K562 (cell line): Measurements from ENCODE around the gene GPR3. TPM values are rescaled to one million over a fixed set of nuclear protein-coding genes. Genes with fewer than 3 reads are reported as not detected.

ENCODE experiments used
- ATAC-seq: fragments of 200-7000 bp; cut with Tn5 transposase; 3 replicates; pipeline ENCODE4 v1.9.1; 2020; ENCODE audit warnings: moderate library complexity
- BruUV-seq: library from RNA; stranded (reverse); fragments of 400-500 nt; replicated peaks from 2 replicates; lab custom pipeline; 2021; lab: Mats Ljungman, UMichigan
- CTCF ChIA-PET: fragments of 300-600 bp; formaldehyde crosslinking; extraction: SDS; loops from one replicate; lab custom pipeline; 2021; ENCODE audit warnings: low intra/inter-chr PET ratio; lab: Yijun Ruan, JAX
- POLR2A ChIA-PET: fragments of 300-600, 350-650 bp; sonication (Branson Sonifier 250); formaldehyde crosslinking; extraction: SDS; loops from one replicate; lab custom pipeline; 2021; ENCODE audit warnings: antibody characterized with exemption, inconsistent platforms; lab: Yijun Ruan, JAX
- DNase-seq, 4 experiments: peaks; one replicate each; pipeline versions ENCODE4 v3.0.0 to v3.0.0-alpha.2; 2011 to 2018; ENCODE audit warnings: low spot score in 3 of 4, mixed read lengths in 3 of 4; ENCODE audit errors: extremely low read depth in 1 of 4
- FAIRE-seq: peaks from 2 replicates; lab custom pipeline; 2011; peaks lifted over from hg19 to GRCh38; lab: Jason Lieb, UNC
- H2AFZ ChIP-seq: 2 replicates; pipeline ENCODE4 v1.6.0; 2011; ENCODE audit warnings: low read depth, low read length, control low read depth, inconsistent platforms
- H3K27ac ChIP-seq: fragments of 200-600 bp; 3 replicates; pipeline ENCODE4 v1.8.0; 2011; ENCODE audit warnings: low read depth, mild to moderate bottlenecking, control low read depth, inconsistent platforms, low read length, moderate library complexity, mixed read lengths; ENCODE audit errors: extremely low read depth
- H3K27me3 ChIP-seq, 2 experiments: fragments of 300-600 bp in 1 of 2; 2 replicates in 1 of 2; 3 replicates in 1 of 2; pipeline versions ENCODE4 v1.6.0 to v1.8.0; 2011; ENCODE audit warnings: inconsistent platforms in 2 of 2, low read length in 2 of 2, mild to moderate bottlenecking in 1 of 2, mixed read lengths in 1 of 2, moderate library complexity in 1 of 2; ENCODE audit not compliant: control insufficient read depth in 2 of 2, insufficient read depth in 2 of 2
- H3K36me3 ChIP-seq: fragments of 300-600 bp; 3 replicates; pipeline ENCODE4 v1.8.0; 2011; ENCODE audit warnings: mild to moderate bottlenecking, low read length, inconsistent platforms; ENCODE audit not compliant: control insufficient read depth, insufficient read depth
- H3K4me1 ChIP-seq, 2 experiments: fragments of 200-600 bp in 1 of 2; replicated peaks in 1 of 2; 2 replicates in 1 of 2; 3 replicates in 1 of 2; pipeline versions ENCODE4 v1.5.1 to v1.8.0; 2011; ENCODE audit warnings: inconsistent platforms in 2 of 2, low read length in 2 of 2, mild to moderate bottlenecking in 1 of 2, mixed read lengths in 1 of 2, moderate library complexity in 1 of 2; ENCODE audit not compliant: control insufficient read depth in 2 of 2, insufficient read depth in 2 of 2
- H3K4me2 ChIP-seq: 2 replicates; pipeline ENCODE4 v1.6.1; 2011; ENCODE audit warnings: low read length, control low read depth, inconsistent platforms, mixed read lengths; ENCODE audit not compliant: insufficient read depth
- H3K4me3 ChIP-seq: fragments of 200-600 bp; sonication (generic), shearing (Covaris generic); 2 replicates; pipeline ENCODE4 v1.5.1; 2016; ENCODE audit warnings: control low read depth, inconsistent platforms
- H3K79me2 ChIP-seq: fragments of 200-600 bp; 3 replicates; pipeline ENCODE4 v1.8.0; 2011; ENCODE audit warnings: low read length, inconsistent platforms; ENCODE audit not compliant: control insufficient read depth, insufficient read depth
- H3K9ac ChIP-seq, 2 experiments: 2 replicates each; pipeline versions ENCODE4 v1.6.0 to v1.6.1; 2011; ENCODE audit warnings: low read depth in 2 of 2, low read length in 2 of 2, control low read depth in 1 of 2, inconsistent platforms in 1 of 2, mild to moderate bottlenecking in 1 of 2, mixed read lengths in 1 of 2; ENCODE audit not compliant: insufficient read depth in 1 of 2
- H3K9me1 ChIP-seq: one replicate; pipeline ENCODE4 v1.6.0; 2011; ENCODE audit warnings: inconsistent platforms, mild to moderate bottlenecking, low read length, moderate library complexity; ENCODE audit not compliant: control insufficient read depth, insufficient read depth
- H3K9me3 ChIP-seq: replicated peaks from 2 replicates; pipeline ENCODE4 v1.5.1; 2011; ENCODE audit warnings: low read depth, low read length, inconsistent platforms; ENCODE audit not compliant: control insufficient read depth, insufficient read depth
- H4K20me1 ChIP-seq: replicated peaks from 2 replicates; pipeline ENCODE4 v1.6.1; 2011; ENCODE audit warnings: low read length, inconsistent platforms, mixed read lengths; ENCODE audit not compliant: control insufficient read depth, insufficient read depth
- ASH1L ChIP-seq: fragments of 450-650 bp; IDR thresholded peaks from 2 replicates; pipeline ENCODE4 v1.6.1; 2018; ENCODE audit warnings: borderline replicate concordance, mild to moderate bottlenecking, low read depth; ENCODE audit not compliant: partially characterized antibody
- DACH1 ChIP-seq: fragments of 450-650 bp; IDR thresholded peaks from 2 replicates; pipeline ENCODE4 v1.6.1; 2018; ENCODE audit not compliant: partially characterized antibody
- ETV5 ChIP-seq: sonication (generic); formaldehyde crosslinking; IDR thresholded peaks from 2 replicates; pipeline ENCODE4 v1.4.0; 2020; ENCODE audit warnings: low read depth, mild to moderate bottlenecking, missing genetic modification reagents
- FOXP1 ChIP-seq: sonication (generic); formaldehyde crosslinking; IDR thresholded peaks from 2 replicates; pipeline ENCODE4 v1.8.0; 2022; ENCODE audit warnings: mild to moderate bottlenecking, missing genetic modification reagents
- HNRNPLL ChIP-seq: fragments of 200-400 bp; formaldehyde crosslinking; IDR thresholded peaks from 2 replicates; pipeline ENCODE4 v1.6.1; 2017; ENCODE audit warnings: low read length, low read depth, mild to moderate bottlenecking; ENCODE audit not compliant: poor library complexity, severe bottlenecking
- MLX ChIP-seq, 2 experiments: fragments of 450-650 bp in 1 of 2; sonication (generic) in 1 of 2; formaldehyde crosslinking; conservative IDR thresholded peaks; 2 replicates each; pipeline versions ENCODE4 v1.4.0 to v1.8.1; 2020 to 2022; ENCODE audit warnings: mild to moderate bottlenecking in 1 of 2, missing genetic modification reagents in 1 of 2
- MXI1 ChIP-seq: IDR thresholded peaks from 2 replicates; pipeline ENCODE4 v1.6.1; 2011; ENCODE audit warnings: low read depth, mild to moderate bottlenecking, improper control_type of control experiment, low read length
- NFRKB ChIP-seq: fragments of 450-650 bp; IDR thresholded peaks from 2 replicates; pipeline ENCODE4 v1.6.1; 2016; ENCODE audit warnings: low read depth
- PHB ChIP-seq: fragments of 250-450 bp; sonication (Bioruptor Pico); IDR thresholded peaks from 2 replicates; pipeline ENCODE4 v1.5.0; 2021
- RBM34 ChIP-seq: fragments of 200-400 bp; formaldehyde crosslinking; IDR thresholded peaks from 2 replicates; pipeline ENCODE4 v1.6.1; 2018; ENCODE audit warnings: low read length, borderline replicate concordance; ENCODE audit not compliant: insufficient read depth
- TEAD4 ChIP-seq, 2 experiments: sonication (generic) in 1 of 2; formaldehyde crosslinking in 1 of 2; IDR thresholded peaks; 2 replicates each; pipeline versions ENCODE4 v1.6.1 to v1.8.0; 2012 to 2022; ENCODE audit warnings: borderline replicate concordance in 1 of 2, inconsistent platforms in 1 of 2, low read length in 1 of 2, mild to moderate bottlenecking in 1 of 2, missing genetic modification reagents in 1 of 2
- TRIM28 ChIP-seq: fragments of 450-650 bp; IDR thresholded peaks from 2 replicates; pipeline ENCODE4 v1.6.1; 2017
- ZBTB17 ChIP-seq: fragments of 450-650 bp; formaldehyde crosslinking; IDR thresholded peaks from 2 replicates; pipeline ENCODE4 v1.4.0; 2020; ENCODE audit warnings: mild to moderate bottlenecking
- ZNF592 ChIP-seq: fragments of 450-650 bp; IDR thresholded peaks from 2 replicates; pipeline ENCODE4 v1.6.1; 2017; ENCODE audit warnings: antibody characterized with exemption, mild to moderate bottlenecking
- ZNF699 ChIP-seq: fragments of 250-450 bp; sonication (Bioruptor Pico); IDR thresholded peaks from 2 replicates; pipeline ENCODE4 v1.8.0; 2021; ENCODE audit warnings: mild to moderate bottlenecking, moderate library complexity; ENCODE audit not compliant: insufficient replicate concordance
- WGBS: fragments of 100-300 bp; shearing (Covaris generic); methylation state at CpG from one replicate; pipeline ENCODE4 v1.1.6; 2016; ENCODE audit warnings: low coverage, mixed read lengths; ENCODE audit not compliant: insufficient coverage; ENCODE audit errors: missing lambda C conversion rate; 5-methylcytosine and 5-hydroxymethylcytosine counted together
- in situ Hi-C: fragments of 300-500 bp; cut with MboI; formaldehyde crosslinking; loops from 4 replicates; pipeline ENCODE4 v1.15.0; 2018; ENCODE audit warnings: inconsistent platforms, mixed read lengths
- intact Hi-C: fragments of 100-400 bp; cut with micrococcal nuclease; formaldehyde crosslinking; loops from 2 replicates; pipeline ENCODE4 v1.14.2; 2022
- polyA plus RNA-seq, 8 experiments: library from polyadenylated mRNA; depleted of rRNA in 4 of 8; stranded (reverse) in 5 of 8; unstranded in 3 of 8; fragments of >200 nt; fragmentation: Nextera tagmentation in 2 of 8; fragmentation: Illumina TruSeq in 1 of 8; extraction: Ambion mirVana in 2 of 8; extraction: Trizol in 1 of 8; gene quantifications; 2 replicates each; pipeline versions ENCODE4 v1.2.1 to v1.2.3, GENCODE V29; 2011 to 2014; ENCODE audit warnings: inconsistent platforms in 1 of 8, missing spikeins in 1 of 8
- total RNA-seq, 7 experiments: library from RNA; depleted of rRNA in 6 of 7; stranded (reverse); fragments of >200 nt in 6 of 7; fragmentation: Illumina TruSeq in 2 of 7; extraction: Trizol in 2 of 7; gene quantifications; 2 replicates each; pipeline versions ENCODE4 v1.2.1 to v1.2.3, GENCODE V29; 2011 to 2021; ENCODE audit warnings: low replicate concordance in 1 of 7

GPR3 gene
- total and polyA plus RNA-seq, 9 of the 15 experiments (the other 6 are each of a cell fraction or from before 2014, with no cell fraction given), result 0.24 to 11.5 (median 3.7) TPM

GRCh38 chr1:27345272-27345671 is 47.1 kb upstream of the GPR3 start:
- Histone ChIP-seq H3K79me2 (no peaks in the 10 kb centered on the region; the same call in 2 of the 3 replicates), H3K4me1 (peaks cover 24 to 56% of the 10 kb centered on the region in 2 experiments), H4K20me1 (no peaks in the 10 kb centered on the region), H3K27me3 (no peaks in the 10 kb centered on the region), H2AFZ (no peak overlapping the region), H3K4me3 (no peak overlapping the region), H3K27ac (no peak overlapping the region), H3K9me3 (no peaks in the 10 kb centered on the region), H3K9me1 (no peaks in the 10 kb centered on the region), H3K4me2 (no peak overlapping the region), H3K9ac (peak overlapping the region in 1 of 2 experiments; percentile 61; a peak in 2 of 4 replicates), H3K36me3 (no peaks in the 10 kb centered on the region)
- FAIRE-seq, result no peak
- ChIA-PET POLR2A (interaction anchor here (0.6 to 1.1 kb wide), 3 partner anchors 12 to 438 kb away, joined by 4 read pairs; no protein-coding TSS in a partner anchor), CTCF (no interaction called here)
- BruUV-seq, result no TSS peak
- no peak for DNase-seq
- no peak for ATAC-seq
- 67% methylated on average over 12 of the region's 12 CpGs for WGBS
- intact Hi-C loops (no loop called here), in situ Hi-C loops (no loop called here)
- TF ChIP-seq HNRNPLL (no peak), ETV5 (no peak), ZNF699 (CRISPR knock-in tag) (no peak), TRIM28 (no peak), MLX (CRISPR knock-in tag; conservative IDR thresholded peaks at IDR 0.05) (no peak), NFRKB (no peak), TEAD4 (IDR thresholded peaks at IDR 0.05; ENCODE audit: low read length) (no peak), TEAD4 (CRISPR knock-in tag; IDR thresholded peaks at IDR 0.05; ENCODE audit: borderline replicate concordance) (no peak), ZNF592 (no peak), ZBTB17 (CRISPR knock-in tag) (no peak), FOXP1 (CRISPR knock-in tag) (no peak), MXI1 (no peak), PHB (CRISPR knock-in tag) (no peak), ASH1L (no peak), RBM34 (no peak), DACH1 (no peak)
